Stimulated activated CD8-positive, alpha-beta memory T cell treated with anti-CD3 and anti-CD28 coated beads, Interleukin-12 subunit alpha, Interleukin-12 subunit beta, amount 100 ng/mL, for 4 hours (primary cell): Measurements from ENCODE around the gene TGFA.

Experiments used
- DNase-seq: peaks from one replicate; pipeline ENCODE4 v3.0.0-alpha.2; 2020; ENCODE audit warnings: low read depth

The TGFA gene

GRCh38 chr2:70523996-70524965 is 29.3 kb downstream of the TGFA start:
- DNase-seq, result peak; percentile 6

- DNase-seq, result no peak
Measured at GRCh38 chr2:70523672-70523995, 30.0 kb downstream of the TGFA start.

- no peak for DNase-seq
Measured at GRCh38 chr2:70522627-70523026, 31.0 kb downstream of the TGFA start.

- DNase-seq, result no peak
Measured at GRCh38 chr2:70520825-70521224, 32.8 kb downstream of the TGFA start.

GRCh38 chr2:70519453-70519852 is 34.2 kb downstream of the TGFA start:
- no peak for DNase-seq

GRCh38 chr2:70518557-70518956 is 35.1 kb downstream of the TGFA start:
- DNase-seq, result no peak

- no peak for DNase-seq
Measured at GRCh38 chr2:70517804-70518203, 35.8 kb downstream of the TGFA start.

GRCh38 chr2:70516596-70516995 is 37.0 kb downstream of the TGFA start:
- DNase-seq, result no peak

- DNase-seq, result no peak
Measured at GRCh38 chr2:70515938-70516337, 37.7 kb downstream of the TGFA start.

- no peak for DNase-seq
Measured at GRCh38 chr2:70514612-70515055, 39.0 kb downstream of the TGFA start.

- no peak for DNase-seq
Measured at GRCh38 chr2:70513738-70514137, 39.9 kb downstream of the TGFA start.

GRCh38 chr2:70511971-70512729 is 41.5 kb downstream of the TGFA start:
- no peak for DNase-seq

GRCh38 chr2:70510313-70510712 is 43.3 kb downstream of the TGFA start:
- DNase-seq, result no peak

- no peak for DNase-seq
Measured at GRCh38 chr2:70509565-70509964, 44.1 kb downstream of the TGFA start.

- no peak for DNase-seq
Measured at GRCh38 chr2:70508711-70509462, 44.7 kb downstream of the TGFA start.

- no peak for DNase-seq
Measured at GRCh38 chr2:70505613-70506391, 47.8 kb downstream of the TGFA start.

- DNase-seq, result no peak
Measured at GRCh38 chr2:70504750-70505149, 48.9 kb downstream of the TGFA start.

- DNase-seq, result no peak
Measured at GRCh38 chr2:70503896-70504295, 49.7 kb downstream of the TGFA start.

- no peak for DNase-seq
Measured at GRCh38 chr2:70501728-70502127, 51.9 kb downstream of the TGFA start.

- DNase-seq, result no peak
Measured at GRCh38 chr2:70501215-70501614, 52.4 kb downstream of the TGFA start.

- no peak for DNase-seq
Measured at GRCh38 chr2:70499253-70499652, 54.4 kb downstream of the TGFA start.

GRCh38 chr2:70498528-70498927 is 55.1 kb downstream of the TGFA start:
- no peak for DNase-seq
